ENCODE data around the gene KREMEN1. TPM values are rescaled to one million over a fixed set of nuclear protein-coding genes. Genes with fewer than 3 reads are reported as not detected.

KREMEN1 gene
- total RNA-seq, 1 donor from 2014 or later, result 102 TPM

- Histone ChIP-seq H3K4me1 (peaks cover 12% of the 10 kb centered on the region), H3K36me3 (peaks cover 3% of the 10 kb centered on the region), H3K9me3 (replicated peaks) (no peaks in the 10 kb centered on the region), H3K27ac (replicated peaks) (no peak overlapping the region), H3K4me3 (no peak overlapping the region), H3K27me3 (ENCODE audit: low read depth) (no peaks in the 10 kb centered on the region)
- DNase-seq, result no peak
- intact Hi-C loops (cut with micrococcal nuclease), result no loop called here
- no peak for TF ChIP-seq CTCF (IDR thresholded peaks at IDR 0.05; ENCODE audit: borderline replicate concordance)
These were observed 34.0 kb downstream of the KREMEN1 start for GRCh38 chr22:29106839-29107238.

GRCh38 chr22:29108137-29108536 lies 35.3 kb downstream of the KREMEN1 start:
- no peak overlapping the region for H3K27ac ChIP-seq (replicated peaks)
- DNase-seq, result no peak
- no peaks in the 10 kb centered on the region for H3K36me3 ChIP-seq
- H3K9me3 ChIP-seq (replicated peaks), result no peaks in the 10 kb centered on the region
- no peak for TF ChIP-seq CTCF (IDR thresholded peaks at IDR 0.05; ENCODE audit: borderline replicate concordance)
- H3K4me1 ChIP-seq, result peaks cover 12% of the 10 kb centered on the region
- H3K4me3 ChIP-seq, result no peak overlapping the region
- H3K27me3 ChIP-seq (ENCODE audit: low read depth), result no peaks in the 10 kb centered on the region
- intact Hi-C loops (cut with micrococcal nuclease), result no loop called here

- intact Hi-C loops (cut with micrococcal nuclease), result no loop called here
- Histone ChIP-seq H3K9me3 (replicated peaks) (no peaks in the 10 kb centered on the region), H3K4me3 (no peak overlapping the region), H3K4me1 (peaks cover 14% of the 10 kb centered on the region), H3K36me3 (no peaks in the 10 kb centered on the region), H3K27me3 (ENCODE audit: low read depth) (no peaks in the 10 kb centered on the region), H3K27ac (replicated peaks) (no peak overlapping the region)
- DNase-seq, result no peak
- TF ChIP-seq CTCF (IDR thresholded peaks at IDR 0.05; ENCODE audit: borderline replicate concordance), result no peak
These were observed 37.0 kb downstream of the KREMEN1 start for GRCh38 chr22:29109822-29110221.

GRCh38 chr22:29110946-29111345 lies 38.1 kb downstream of the KREMEN1 start:
- no peak overlapping the region for H3K4me3 ChIP-seq
- H3K27me3 ChIP-seq (ENCODE audit: low read depth), result no peaks in the 10 kb centered on the region
- H3K9me3 ChIP-seq (replicated peaks), result no peaks in the 10 kb centered on the region
- H3K4me1 ChIP-seq, result peaks cover 26% of the 10 kb centered on the region
- DNase-seq, result no peak
- no peak for TF ChIP-seq CTCF (IDR thresholded peaks at IDR 0.05; ENCODE audit: borderline replicate concordance)
- H3K27ac ChIP-seq (replicated peaks), result no peak overlapping the region
- H3K36me3 ChIP-seq, result no peaks in the 10 kb centered on the region
- intact Hi-C loops (cut with micrococcal nuclease), result no loop called here

GRCh38 chr22:29112121-29112520 lies 39.3 kb downstream of the KREMEN1 start:
- intact Hi-C loops (cut with micrococcal nuclease), result no loop called here
- no peak for DNase-seq
- Histone ChIP-seq H3K36me3 (no peaks in the 10 kb centered on the region), H3K9me3 (replicated peaks) (no peaks in the 10 kb centered on the region), H3K4me1 (peaks cover 33% of the 10 kb centered on the region), H3K27ac (replicated peaks) (no peak overlapping the region), H3K4me3 (no peak overlapping the region), H3K27me3 (ENCODE audit: low read depth) (no peaks in the 10 kb centered on the region)
- no peak for TF ChIP-seq CTCF (IDR thresholded peaks at IDR 0.05; ENCODE audit: borderline replicate concordance)

- H3K4me1 ChIP-seq, result peaks cover 33% of the 10 kb centered on the region
- no peak overlapping the region for H3K27ac ChIP-seq (replicated peaks)
- DNase-seq, result no peak
- H3K9me3 ChIP-seq (replicated peaks), result no peaks in the 10 kb centered on the region
- no peak for TF ChIP-seq CTCF (IDR thresholded peaks at IDR 0.05; ENCODE audit: borderline replicate concordance)
- H3K36me3 ChIP-seq, result no peaks in the 10 kb centered on the region
- no peak overlapping the region for H3K4me3 ChIP-seq
- intact Hi-C loops (cut with micrococcal nuclease), result no loop called here
- no peaks in the 10 kb centered on the region for H3K27me3 ChIP-seq (ENCODE audit: low read depth)
These were observed 39.8 kb downstream of the KREMEN1 start for GRCh38 chr22:29112681-29113080.
